Measurements from ENCODE around the gene ZC2HC1C. TPM values are rescaled to one million over a fixed set of nuclear protein-coding genes. Genes with fewer than 3 reads are reported as not detected.

ZC2HC1C gene
- total and polyA plus RNA-seq, 9 of the 15 experiments (the other 6 are each of a cell fraction or from before 2014, with no cell fraction given) = 6.3 to 9.2 (median 7.7) TPM

- TF ChIP-seq NCOA6 (IDR thresholded peaks at IDR 0.05) = no peak
- TF ChIP-seq, protein P1, sequence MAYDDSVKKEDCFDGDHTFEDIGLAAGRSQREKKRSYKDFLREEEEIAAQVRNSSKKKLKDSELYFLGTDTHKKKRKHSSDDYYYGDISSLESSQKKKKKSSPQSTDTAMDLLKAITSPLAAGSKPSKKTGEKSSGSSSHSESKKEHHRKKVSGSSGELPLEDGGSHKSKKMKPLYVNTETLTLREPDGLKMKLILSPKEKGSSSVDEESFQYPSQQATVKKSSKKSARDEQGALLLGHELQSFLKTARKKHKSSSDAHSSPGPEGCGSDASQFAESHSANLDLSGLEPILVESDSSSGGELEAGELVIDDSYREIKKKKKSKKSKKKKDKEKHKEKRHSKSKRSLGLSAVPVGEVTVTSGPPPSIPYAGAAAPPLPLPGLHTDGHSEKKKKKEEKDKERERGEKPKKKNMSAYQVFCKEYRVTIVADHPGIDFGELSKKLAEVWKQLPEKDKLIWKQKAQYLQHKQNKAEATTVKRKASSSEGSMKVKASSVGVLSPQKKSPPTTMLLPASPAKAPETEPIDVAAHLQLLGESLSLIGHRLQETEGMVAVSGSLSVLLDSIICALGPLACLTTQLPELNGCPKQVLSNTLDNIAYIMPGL (CRISPR knock-in tag; IDR thresholded peaks at IDR 0.05) = no peak
- no peak for TF ChIP-seq SP1 (CRISPR knock-in tag; IDR thresholded peaks at IDR 0.05)
- no peak for TF ChIP-seq PBX2 (CRISPR knock-in tag; IDR thresholded peaks at IDR 0.05; ENCODE audit: low read depth)
- TF ChIP-seq PBX2 (tag; conservative IDR thresholded peaks at IDR 0.05; ENCODE audit: low read depth) = no peak
- no peak for TF ChIP-seq FOXA1 (IDR thresholded peaks at IDR 0.05; ENCODE audit: borderline replicate concordance)
- TF ChIP-seq CC2D1A (IDR thresholded peaks at IDR 0.05) = no peak
- no peak for TF ChIP-seq SIN3A (IDR thresholded peaks at IDR 0.05; ENCODE audit: borderline replicate concordance in 2 of 2, control insufficient read depth in 1 of 2, low read depth in 2 of 2, low read length in 2 of 2)
- peak; percentile 56 for TF ChIP-seq RB1 (IDR thresholded peaks at IDR 0.05; ENCODE audit: low read depth)
- no peak for TF ChIP-seq MYBL2 (IDR thresholded peaks at IDR 0.05; ENCODE audit: low read depth)
- TF ChIP-seq MYBL2 (CRISPR knock-in tag; IDR thresholded peaks at IDR 0.05; ENCODE audit: borderline replicate concordance) = no peak
- no peak for TF ChIP-seq NR2F6 (CRISPR knock-in tag; IDR thresholded peaks at IDR 0.05)
- TF ChIP-seq, protein P2, sequence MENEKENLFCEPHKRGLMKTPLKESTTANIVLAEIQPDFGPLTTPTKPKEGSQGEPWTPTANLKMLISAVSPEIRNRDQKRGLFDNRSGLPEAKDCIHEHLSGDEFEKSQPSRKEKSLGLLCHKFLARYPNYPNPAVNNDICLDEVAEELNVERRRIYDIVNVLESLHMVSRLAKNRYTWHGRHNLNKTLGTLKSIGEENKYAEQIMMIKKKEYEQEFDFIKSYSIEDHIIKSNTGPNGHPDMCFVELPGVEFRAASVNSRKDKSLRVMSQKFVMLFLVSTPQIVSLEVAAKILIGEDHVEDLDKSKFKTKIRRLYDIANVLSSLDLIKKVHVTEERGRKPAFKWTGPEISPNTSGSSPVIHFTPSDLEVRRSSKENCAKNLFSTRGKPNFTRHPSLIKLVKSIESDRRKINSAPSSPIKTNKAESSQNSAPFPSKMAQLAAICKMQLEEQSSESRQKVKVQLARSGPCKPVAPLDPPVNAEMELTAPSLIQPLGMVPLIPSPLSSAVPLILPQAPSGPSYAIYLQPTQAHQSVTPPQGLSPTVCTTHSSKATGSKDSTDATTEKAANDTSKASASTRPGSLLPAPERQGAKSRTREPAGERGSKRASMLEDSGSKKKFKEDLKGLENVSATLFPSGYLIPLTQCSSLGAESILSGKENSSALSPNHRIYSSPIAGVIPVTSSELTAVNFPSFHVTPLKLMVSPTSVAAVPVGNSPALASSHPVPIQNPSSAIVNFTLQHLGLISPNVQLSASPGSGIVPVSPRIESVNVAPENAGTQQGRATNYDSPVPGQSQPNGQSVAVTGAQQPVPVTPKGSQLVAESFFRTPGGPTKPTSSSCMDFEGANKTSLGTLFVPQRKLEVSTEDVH (IDR thresholded peaks at IDR 0.05; ENCODE audit: low read depth, partially characterized antibody) = no peak
- TF ChIP-seq, protein P3, sequence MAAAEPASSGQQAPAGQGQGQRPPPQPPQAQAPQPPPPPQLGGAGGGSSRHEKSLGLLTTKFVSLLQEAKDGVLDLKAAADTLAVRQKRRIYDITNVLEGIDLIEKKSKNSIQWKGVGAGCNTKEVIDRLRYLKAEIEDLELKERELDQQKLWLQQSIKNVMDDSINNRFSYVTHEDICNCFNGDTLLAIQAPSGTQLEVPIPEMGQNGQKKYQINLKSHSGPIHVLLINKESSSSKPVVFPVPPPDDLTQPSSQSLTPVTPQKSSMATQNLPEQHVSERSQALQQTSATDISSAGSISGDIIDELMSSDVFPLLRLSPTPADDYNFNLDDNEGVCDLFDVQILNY (CRISPR knock-in tag; IDR thresholded peaks at IDR 0.05) = no peak
- TF ChIP-seq MYC (IDR thresholded peaks at IDR 0.05; ENCODE audit: low read depth, low read length) = peak; percentile 83
- no peak for TF ChIP-seq MYC (CRISPR knock-in tag; IDR thresholded peaks at IDR 0.05; ENCODE audit: borderline replicate concordance, low read depth)
- no peak for TF ChIP-seq MEF2D (tag; conservative IDR thresholded peaks at IDR 0.05; ENCODE audit: low read depth)
- no peak for TF ChIP-seq ZNF586 (CRISPR knock-in tag; conservative IDR thresholded peaks at IDR 0.05)
These were observed 18.4 kb upstream of the ZC2HC1C start, which contains the start of gene MLH3 (continued) for GRCh38 chr14:75050852-75051555.

Measured in K562 (cell line).